Gastroesophageal sphincter (tissue), 4 donors: ENCODE data around the gene PER3. TPM values are rescaled to one million over a fixed set of nuclear protein-coding genes. Genes with fewer than 3 reads are reported as not detected.

Source experiments
- ATAC-seq: fragments of 150-250 bp; one replicate; pipeline ENCODE4 v1.9.1; 2016; ENCODE audit warnings: mild to moderate bottlenecking, moderate library complexity
- H3K27ac ChIP-seq, 4 donors: fragments of 200-600 bp; sonication (generic) in 3 of 4; 1 replicate in 3 of 4; 2 replicates in 1 of 4; pipeline ENCODE4 v1.5.1; 2016 to 2019
- H3K27me3 ChIP-seq: fragments of 200-600 bp; sonication (generic); one replicate; pipeline ENCODE4 v1.5.1; 2019
- H3K36me3 ChIP-seq, 2 donors: fragments of 200-600 bp; sonication (generic); one replicate each; pipeline ENCODE4 v1.5.1; 2019; ENCODE audit warnings: control low read depth in 1 of 2
- H3K4me1 ChIP-seq, 3 donors: fragments of 200-600 bp; sonication (generic); 1 replicate in 2 of 3; 2 replicates in 1 of 3; pipeline ENCODE4 v1.5.1; 2016 to 2019; ENCODE audit warnings: control low read depth in 2 of 3
- H3K4me3 ChIP-seq, 2 donors: fragments of 200-600 bp; sonication (generic); one replicate each; pipeline ENCODE4 v1.5.1; 2019; ENCODE audit warnings: mild to moderate bottlenecking in 1 of 2, moderate library complexity in 1 of 2
- H3K9me3 ChIP-seq, 3 donors: fragments of 200-600 bp; sonication (generic); one replicate each; pipeline ENCODE4 v1.5.1; 2017 to 2019; ENCODE audit warnings: control low read depth in 2 of 3
- CTCF ChIP-seq, 4 experiments: fragments of 200-600 bp in 2 of 4; fragments of 450-650 bp in 2 of 4; sonication (generic) in 1 of 4; IDR thresholded peaks; one replicate each; pipeline ENCODE4 v1.5.1; 2017 to 2019; ENCODE audit warnings: antibody characterized with exemption in 4 of 4, mild to moderate bottlenecking in 2 of 4, moderate library complexity in 2 of 4
- EP300 ChIP-seq: sonication (generic); formaldehyde crosslinking; IDR thresholded peaks from one replicate; pipeline ENCODE4 v1.6.1; 2017; ENCODE audit warnings: antibody characterized with exemption, mild to moderate bottlenecking
- POLR2A ChIP-seq, 2 donors: fragments of 450-650 bp; IDR thresholded peaks; one replicate each; pipeline ENCODE4 v1.6.1; 2017; ENCODE audit warnings: antibody characterized with exemption in 2 of 2, mild to moderate bottlenecking in 2 of 2, moderate library complexity in 1 of 2
- POLR2AphosphoS5 ChIP-seq: sonication (generic); formaldehyde crosslinking; IDR thresholded peaks from one replicate; pipeline ENCODE4 v1.6.1; 2017; ENCODE audit warnings: antibody characterized with exemption
- whole genome bisulfite sequencing, 2 donors: methylation state at CpG; one replicate each; pipeline ENCODE4 v1.1.5; 2018; ENCODE audit warnings: low coverage in 1 of 2; 5-methylcytosine and 5-hydroxymethylcytosine counted together
- total RNA-seq, 4 donors: library from RNA; depleted of rRNA; stranded (reverse); fragments of >200 nt; gene quantifications; one replicate each; pipeline ENCODE4 v1.1.0, GENCODE V29; 2016

The PER3 gene
- total RNA-seq, 4 donors from 2014 or later, result 26.8 to 73.2 (median 43.4) TPM

- Histone ChIP-seq H3K9me3 (no peaks in the 10 kb centered on the region), H3K27ac (no peak overlapping the region), H3K4me3 (no peak overlapping the region), H3K36me3 (peaks cover 0 to 13% of the 10 kb centered on the region in 2 donors), H3K27me3 (no peaks in the 10 kb centered on the region), H3K4me1 (peaks cover 3 to 27% (median 11%) of the 10 kb centered on the region in 3 donors)
- no peak for ATAC-seq
- WGBS, 2 donors, result 53 to 68% methylated on average over 2 of the region's 2 CpGs
- no peak for TF ChIP-seq CTCF (IDR thresholded peaks at IDR 0.05)
- TF ChIP-seq POLR2AphosphoS5, result no peak
- no peak for TF ChIP-seq EP300
- TF ChIP-seq POLR2A (IDR thresholded peaks at IDR 0.05), result no peak
These were observed 15.5 kb upstream of the PER3 start for GRCh38 chr1:7768583-7768982.

DNA sequence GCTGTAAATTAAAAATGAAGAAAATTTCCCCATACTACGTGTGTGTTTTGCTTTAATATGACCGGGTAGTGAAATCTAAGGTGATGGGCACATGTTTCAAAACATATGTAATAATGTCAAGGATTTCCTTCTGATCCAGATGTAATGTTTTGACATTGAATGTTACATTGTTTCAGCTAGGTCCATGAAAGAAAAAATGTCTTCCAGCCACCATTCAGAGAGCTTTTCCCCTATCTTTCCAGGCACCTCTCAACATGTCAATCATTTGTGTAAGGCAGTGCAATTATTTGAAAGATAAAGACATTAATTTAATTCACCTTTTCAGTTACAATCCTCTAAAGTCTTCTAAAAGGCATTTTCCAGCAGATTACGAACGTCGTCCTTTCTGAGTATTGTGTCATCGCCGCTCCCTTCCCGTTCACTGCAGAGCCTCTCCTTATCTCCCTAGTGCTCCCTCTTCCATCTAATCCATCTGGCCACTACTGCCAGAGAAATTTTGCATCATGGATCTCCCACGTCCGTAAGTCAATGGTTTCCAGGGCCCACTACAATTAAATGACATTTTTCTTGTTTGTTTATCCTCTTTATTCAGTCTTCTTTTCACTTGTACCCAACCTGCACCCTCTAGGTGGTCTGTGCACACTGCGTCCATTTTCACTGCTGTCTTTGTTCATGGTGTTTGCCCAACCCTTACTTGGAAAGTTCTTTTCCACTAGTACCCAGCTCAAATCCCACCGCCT lies 14.2 kb upstream of the PER3 start:
- Histone ChIP-seq H3K9me3 (no peaks in the 10 kb centered on the region), H3K4me3 (no peak overlapping the region), H3K27ac (no peak overlapping the region), H3K36me3 (peaks cover 0 to 23% of the 10 kb centered on the region in 2 donors), H3K27me3 (no peaks in the 10 kb centered on the region), H3K4me1 (peaks cover 3 to 31% (median 11%) of the 10 kb centered on the region in 3 donors)
- no peak for TF ChIP-seq POLR2AphosphoS5
- TF ChIP-seq POLR2A (IDR thresholded peaks at IDR 0.05), result no peak
- no peak for TF ChIP-seq CTCF (IDR thresholded peaks at IDR 0.05)
- no peak for TF ChIP-seq EP300
- WGBS, 2 donors, result 85 to 93% methylated on average over 10 to 12 of the region's 12 CpGs
- ATAC-seq, result no peak

GRCh38 chr1:7770669-7770996 lies 13.5 kb upstream of the PER3 start:
- no peaks in the 10 kb centered on the region for H3K27me3 ChIP-seq
- ATAC-seq, result peak; percentile 34
- TF ChIP-seq POLR2A (IDR thresholded peaks at IDR 0.05), result no peak
- peak overlapping the region; percentile 80 to 92 for H3K4me3 ChIP-seq
- no peaks in the 10 kb centered on the region for H3K9me3 ChIP-seq
- H3K36me3 ChIP-seq, result peaks cover 0 to 29% of the 10 kb centered on the region in 2 donors
- 22 to 31% methylated on average over 3 to 4 of the region's 6 CpGs for WGBS, 2 donors
- H3K27ac ChIP-seq, result peak overlapping the region; percentile 54 to 95 (median 92)
- peaks cover 3 to 38% (median 11%) of the 10 kb centered on the region in 3 donors for H3K4me1 ChIP-seq

DNA sequence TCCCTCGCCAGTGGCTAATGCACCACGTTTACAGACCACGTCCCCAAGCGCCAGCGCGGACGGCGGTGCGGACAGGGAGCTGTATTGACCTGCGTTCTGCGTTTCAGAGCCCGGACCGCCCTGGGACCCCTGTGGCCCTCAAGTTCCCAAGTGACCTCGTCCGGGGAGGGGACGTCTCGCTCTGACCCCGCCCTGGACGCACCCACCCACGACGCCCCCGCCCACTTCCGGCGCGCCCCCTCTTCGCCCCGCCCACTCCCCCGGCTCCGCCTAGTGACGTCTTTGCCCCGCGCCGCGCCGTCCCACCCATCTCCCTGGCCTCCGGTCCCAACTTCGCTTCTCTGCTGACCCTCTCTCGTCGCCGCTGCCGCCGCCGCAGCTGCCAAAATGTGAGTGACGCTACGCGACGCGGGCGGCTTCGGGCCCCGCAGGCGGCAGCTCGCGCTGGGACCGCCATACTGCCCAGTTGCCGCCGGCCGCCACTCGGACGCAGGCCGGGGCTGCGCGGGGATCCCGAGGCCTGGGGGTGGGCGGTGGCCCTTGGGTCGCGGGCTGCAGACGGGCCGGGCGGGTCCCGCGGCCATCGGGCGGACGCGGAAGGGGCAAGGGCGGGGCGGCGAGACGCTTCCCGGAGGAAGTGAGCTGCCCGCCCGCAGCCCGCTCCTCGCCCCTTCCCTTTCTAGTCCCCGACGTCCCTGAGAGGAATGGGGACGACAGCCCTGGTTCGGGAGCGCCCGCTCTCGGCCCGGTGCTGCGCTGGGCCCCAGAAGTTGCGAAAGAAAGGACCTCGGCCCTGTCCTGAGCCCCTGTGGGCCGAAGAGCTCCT lies 12.9 kb upstream of the PER3 start, which contains the start of gene VAMP3:
Gene VAMP3, plus strand, starts transcription at position 300 of the 826 bp plus-strand sequence. Its CDS starts 88 bp downstream, at position 388.
- H3K27ac ChIP-seq, result peak within 1 kb of the TSS; percentile 81 to 95 (median 92)
- ATAC-seq, result peak; percentile 94
- TF ChIP-seq CTCF (IDR thresholded peaks at IDR 0.05) (no peak), POLR2A (IDR thresholded peaks at IDR 0.05) (peak; percentile 68 to 74), POLR2AphosphoS5 (peak; percentile 80), EP300 (no peak)
- no peaks in the 10 kb centered on the region for H3K27me3 ChIP-seq
- H3K4me3 ChIP-seq, result peak within 1 kb of the TSS; percentile 80 to 92
- H3K4me1 ChIP-seq, result peaks cover 3 to 38% (median 11%) of the 10 kb centered on the region in 3 donors
- WGBS, 2 donors, result 3% methylated on average over 16 of the region's 97 CpGs; no CpG with 5 or more reads in 1 of the 2 donors
- peaks cover 0 to 33% of the 10 kb centered on the region in 2 donors for H3K36me3 ChIP-seq
- H3K9me3 ChIP-seq, result no peaks in the 10 kb centered on the region

- H3K27ac ChIP-seq, result peak overlapping the region; percentile 81 to 95 (median 92)
- no peaks in the 10 kb centered on the region for H3K27me3 ChIP-seq
- no peak for ATAC-seq
- H3K9me3 ChIP-seq, result no peaks in the 10 kb centered on the region
- peaks cover 3 to 38% (median 11%) of the 10 kb centered on the region in 3 donors for H3K4me1 ChIP-seq
- TF ChIP-seq CTCF (IDR thresholded peaks at IDR 0.05) (no peak), EP300 (no peak), POLR2AphosphoS5 (no peak), POLR2A (IDR thresholded peaks at IDR 0.05) (no peak)
- H3K4me3 ChIP-seq, result peak overlapping the region; percentile 80 to 92
- peaks cover 0 to 37% of the 10 kb centered on the region in 2 donors for H3K36me3 ChIP-seq
- WGBS, 2 donors, result 23 to 38% methylated on average over 2 to 4 of the region's 12 CpGs
These were observed 12.2 kb upstream of the PER3 start for GRCh38 chr1:7771823-7772299.
